Measurements from ENCODE around the gene GCLC. TPM values are rescaled to one million over a fixed set of nuclear protein-coding genes. Genes with fewer than 3 reads are reported as not detected.

GCLC gene
- total RNA-seq, 1 experiment from 2014 or later = 47.1 TPM

DNA sequence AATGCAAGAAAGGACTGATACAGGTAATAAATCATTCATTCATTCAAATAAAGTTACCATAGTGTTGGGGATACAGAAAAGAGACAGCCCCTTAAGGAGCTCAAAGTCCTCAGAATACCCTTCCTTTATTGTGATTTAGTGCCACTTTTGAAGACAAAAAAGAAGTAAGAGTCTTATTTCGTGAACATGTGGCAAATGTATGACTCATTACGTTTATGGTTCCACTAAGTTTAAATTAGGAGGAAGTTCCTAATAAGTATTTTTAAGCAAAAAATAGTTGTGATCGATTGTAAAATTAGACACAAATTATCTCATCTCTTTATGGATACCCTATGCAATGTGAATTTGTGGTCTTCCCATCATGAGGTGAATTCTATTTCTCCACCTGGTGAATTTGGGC is 38.5 kb upstream of the GCLC start:
- no peak overlapping the region for H3K27ac Mint-ChIP-seq
- H3K4me1 Mint-ChIP-seq = peaks cover 11% of the 10 kb centered on the region
- TF ChIP-seq KAT7 (CRISPR knock-in tag; IDR thresholded peaks at IDR 0.05; ENCODE audit: borderline replicate concordance) = no peak
- no peak for TF ChIP-seq SP1 (CRISPR knock-in tag; conservative IDR thresholded peaks at IDR 0.05)
- no peak for TF ChIP-seq GABPB1 (CRISPR knock-in tag; IDR thresholded peaks at IDR 0.05)
- TF ChIP-seq ZBTB21 (CRISPR knock-in tag; IDR thresholded peaks at IDR 0.05; ENCODE audit: borderline replicate concordance) = no peak
- no peak for TF ChIP-seq ZNF396 (CRISPR knock-in tag; IDR thresholded peaks at IDR 0.05; ENCODE audit: borderline replicate concordance)
- TF ChIP-seq CREM (CRISPR knock-in tag; IDR thresholded peaks at IDR 0.05) = no peak
- TF ChIP-seq, protein P1, sequence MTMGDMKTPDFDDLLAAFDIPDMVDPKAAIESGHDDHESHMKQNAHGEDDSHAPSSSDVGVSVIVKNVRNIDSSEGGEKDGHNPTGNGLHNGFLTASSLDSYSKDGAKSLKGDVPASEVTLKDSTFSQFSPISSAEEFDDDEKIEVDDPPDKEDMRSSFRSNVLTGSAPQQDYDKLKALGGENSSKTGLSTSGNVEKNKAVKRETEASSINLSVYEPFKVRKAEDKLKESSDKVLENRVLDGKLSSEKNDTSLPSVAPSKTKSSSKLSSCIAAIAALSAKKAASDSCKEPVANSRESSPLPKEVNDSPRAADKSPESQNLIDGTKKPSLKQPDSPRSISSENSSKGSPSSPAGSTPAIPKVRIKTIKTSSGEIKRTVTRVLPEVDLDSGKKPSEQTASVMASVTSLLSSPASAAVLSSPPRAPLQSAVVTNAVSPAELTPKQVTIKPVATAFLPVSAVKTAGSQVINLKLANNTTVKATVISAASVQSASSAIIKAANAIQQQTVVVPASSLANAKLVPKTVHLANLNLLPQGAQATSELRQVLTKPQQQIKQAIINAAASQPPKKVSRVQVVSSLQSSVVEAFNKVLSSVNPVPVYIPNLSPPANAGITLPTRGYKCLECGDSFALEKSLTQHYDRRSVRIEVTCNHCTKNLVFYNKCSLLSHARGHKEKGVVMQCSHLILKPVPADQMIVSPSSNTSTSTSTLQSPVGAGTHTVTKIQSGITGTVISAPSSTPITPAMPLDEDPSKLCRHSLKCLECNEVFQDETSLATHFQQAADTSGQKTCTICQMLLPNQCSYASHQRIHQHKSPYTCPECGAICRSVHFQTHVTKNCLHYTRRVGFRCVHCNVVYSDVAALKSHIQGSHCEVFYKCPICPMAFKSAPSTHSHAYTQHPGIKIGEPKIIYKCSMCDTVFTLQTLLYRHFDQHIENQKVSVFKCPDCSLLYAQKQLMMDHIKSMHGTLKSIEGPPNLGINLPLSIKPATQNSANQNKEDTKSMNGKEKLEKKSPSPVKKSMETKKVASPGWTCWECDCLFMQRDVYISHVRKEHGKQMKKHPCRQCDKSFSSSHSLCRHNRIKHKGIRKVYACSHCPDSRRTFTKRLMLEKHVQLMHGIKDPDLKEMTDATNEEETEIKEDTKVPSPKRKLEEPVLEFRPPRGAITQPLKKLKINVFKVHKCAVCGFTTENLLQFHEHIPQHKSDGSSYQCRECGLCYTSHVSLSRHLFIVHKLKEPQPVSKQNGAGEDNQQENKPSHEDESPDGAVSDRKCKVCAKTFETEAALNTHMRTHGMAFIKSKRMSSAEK (CRISPR knock-in tag; IDR thresholded peaks at IDR 0.05; ENCODE audit: borderline replicate concordance) = no peak
- TF ChIP-seq, protein P2, sequence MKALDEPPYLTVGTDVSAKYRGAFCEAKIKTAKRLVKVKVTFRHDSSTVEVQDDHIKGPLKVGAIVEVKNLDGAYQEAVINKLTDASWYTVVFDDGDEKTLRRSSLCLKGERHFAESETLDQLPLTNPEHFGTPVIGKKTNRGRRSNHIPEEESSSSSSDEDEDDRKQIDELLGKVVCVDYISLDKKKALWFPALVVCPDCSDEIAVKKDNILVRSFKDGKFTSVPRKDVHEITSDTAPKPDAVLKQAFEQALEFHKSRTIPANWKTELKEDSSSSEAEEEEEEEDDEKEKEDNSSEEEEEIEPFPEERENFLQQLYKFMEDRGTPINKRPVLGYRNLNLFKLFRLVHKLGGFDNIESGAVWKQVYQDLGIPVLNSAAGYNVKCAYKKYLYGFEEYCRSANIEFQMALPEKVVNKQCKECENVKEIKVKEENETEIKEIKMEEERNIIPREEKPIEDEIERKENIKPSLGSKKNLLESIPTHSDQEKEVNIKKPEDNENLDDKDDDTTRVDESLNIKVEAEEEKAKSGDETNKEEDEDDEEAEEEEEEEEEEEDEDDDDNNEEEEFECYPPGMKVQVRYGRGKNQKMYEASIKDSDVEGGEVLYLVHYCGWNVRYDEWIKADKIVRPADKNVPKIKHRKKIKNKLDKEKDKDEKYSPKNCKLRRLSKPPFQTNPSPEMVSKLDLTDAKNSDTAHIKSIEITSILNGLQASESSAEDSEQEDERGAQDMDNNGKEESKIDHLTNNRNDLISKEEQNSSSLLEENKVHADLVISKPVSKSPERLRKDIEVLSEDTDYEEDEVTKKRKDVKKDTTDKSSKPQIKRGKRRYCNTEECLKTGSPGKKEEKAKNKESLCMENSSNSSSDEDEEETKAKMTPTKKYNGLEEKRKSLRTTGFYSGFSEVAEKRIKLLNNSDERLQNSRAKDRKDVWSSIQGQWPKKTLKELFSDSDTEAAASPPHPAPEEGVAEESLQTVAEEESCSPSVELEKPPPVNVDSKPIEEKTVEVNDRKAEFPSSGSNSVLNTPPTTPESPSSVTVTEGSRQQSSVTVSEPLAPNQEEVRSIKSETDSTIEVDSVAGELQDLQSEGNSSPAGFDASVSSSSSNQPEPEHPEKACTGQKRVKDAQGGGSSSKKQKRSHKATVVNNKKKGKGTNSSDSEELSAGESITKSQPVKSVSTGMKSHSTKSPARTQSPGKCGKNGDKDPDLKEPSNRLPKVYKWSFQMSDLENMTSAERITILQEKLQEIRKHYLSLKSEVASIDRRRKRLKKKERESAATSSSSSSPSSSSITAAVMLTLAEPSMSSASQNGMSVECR (CRISPR knock-in tag; IDR thresholded peaks at IDR 0.05; ENCODE audit: borderline replicate concordance) = no peak
- no peak for TF ChIP-seq OVOL2 (CRISPR knock-in tag; IDR thresholded peaks at IDR 0.05; ENCODE audit: borderline replicate concordance)
- TF ChIP-seq TEAD4 (CRISPR knock-in tag; IDR thresholded peaks at IDR 0.05) = no peak
- TF ChIP-seq, protein P3, sequence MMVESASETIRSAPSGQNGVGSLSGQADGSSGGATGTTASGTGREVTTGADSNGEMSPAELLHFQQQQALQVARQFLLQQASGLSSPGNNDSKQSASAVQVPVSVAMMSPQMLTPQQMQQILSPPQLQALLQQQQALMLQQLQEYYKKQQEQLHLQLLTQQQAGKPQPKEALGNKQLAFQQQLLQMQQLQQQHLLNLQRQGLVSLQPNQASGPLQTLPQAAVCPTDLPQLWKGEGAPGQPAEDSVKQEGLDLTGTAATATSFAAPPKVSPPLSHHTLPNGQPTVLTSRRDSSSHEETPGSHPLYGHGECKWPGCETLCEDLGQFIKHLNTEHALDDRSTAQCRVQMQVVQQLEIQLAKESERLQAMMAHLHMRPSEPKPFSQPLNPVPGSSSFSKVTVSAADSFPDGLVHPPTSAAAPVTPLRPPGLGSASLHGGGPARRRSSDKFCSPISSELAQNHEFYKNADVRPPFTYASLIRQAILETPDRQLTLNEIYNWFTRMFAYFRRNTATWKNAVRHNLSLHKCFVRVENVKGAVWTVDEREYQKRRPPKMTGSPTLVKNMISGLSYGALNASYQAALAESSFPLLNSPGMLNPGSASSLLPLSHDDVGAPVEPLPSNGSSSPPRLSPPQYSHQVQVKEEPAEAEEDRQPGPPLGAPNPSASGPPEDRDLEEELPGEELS (CRISPR knock-in tag; IDR thresholded peaks at IDR 0.05) = no peak
- no peak for TF ChIP-seq ZNF219 (CRISPR knock-in tag; IDR thresholded peaks at IDR 0.05; ENCODE audit: borderline replicate concordance)
- TF ChIP-seq, protein P4, sequence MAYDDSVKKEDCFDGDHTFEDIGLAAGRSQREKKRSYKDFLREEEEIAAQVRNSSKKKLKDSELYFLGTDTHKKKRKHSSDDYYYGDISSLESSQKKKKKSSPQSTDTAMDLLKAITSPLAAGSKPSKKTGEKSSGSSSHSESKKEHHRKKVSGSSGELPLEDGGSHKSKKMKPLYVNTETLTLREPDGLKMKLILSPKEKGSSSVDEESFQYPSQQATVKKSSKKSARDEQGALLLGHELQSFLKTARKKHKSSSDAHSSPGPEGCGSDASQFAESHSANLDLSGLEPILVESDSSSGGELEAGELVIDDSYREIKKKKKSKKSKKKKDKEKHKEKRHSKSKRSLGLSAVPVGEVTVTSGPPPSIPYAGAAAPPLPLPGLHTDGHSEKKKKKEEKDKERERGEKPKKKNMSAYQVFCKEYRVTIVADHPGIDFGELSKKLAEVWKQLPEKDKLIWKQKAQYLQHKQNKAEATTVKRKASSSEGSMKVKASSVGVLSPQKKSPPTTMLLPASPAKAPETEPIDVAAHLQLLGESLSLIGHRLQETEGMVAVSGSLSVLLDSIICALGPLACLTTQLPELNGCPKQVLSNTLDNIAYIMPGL (CRISPR knock-in tag; IDR thresholded peaks at IDR 0.05) = no peak
- TF ChIP-seq, protein P5, sequence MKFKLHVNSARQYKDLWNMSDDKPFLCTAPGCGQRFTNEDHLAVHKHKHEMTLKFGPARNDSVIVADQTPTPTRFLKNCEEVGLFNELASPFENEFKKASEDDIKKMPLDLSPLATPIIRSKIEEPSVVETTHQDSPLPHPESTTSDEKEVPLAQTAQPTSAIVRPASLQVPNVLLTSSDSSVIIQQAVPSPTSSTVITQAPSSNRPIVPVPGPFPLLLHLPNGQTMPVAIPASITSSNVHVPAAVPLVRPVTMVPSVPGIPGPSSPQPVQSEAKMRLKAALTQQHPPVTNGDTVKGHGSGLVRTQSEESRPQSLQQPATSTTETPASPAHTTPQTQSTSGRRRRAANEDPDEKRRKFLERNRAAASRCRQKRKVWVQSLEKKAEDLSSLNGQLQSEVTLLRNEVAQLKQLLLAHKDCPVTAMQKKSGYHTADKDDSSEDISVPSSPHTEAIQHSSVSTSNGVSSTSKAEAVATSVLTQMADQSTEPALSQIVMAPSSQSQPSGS (CRISPR knock-in tag; IDR thresholded peaks at IDR 0.05; ENCODE audit: borderline replicate concordance, low read depth) = no peak
- ChIA-PET CTCF (no interaction called here), POLR2A (no interaction called here)
- H3K9me3 Mint-ChIP-seq = no peaks in the 10 kb centered on the region; the same call in 1 of the 2 replicates
- H3K4me3 Mint-ChIP-seq = no peak overlapping the region
- H3K36me3 Mint-ChIP-seq = no peaks in the 10 kb centered on the region
- ATAC-seq (no peak), DNase-seq (ENCODE audit: low spot score) (no peak)
- H3K27me3 Mint-ChIP-seq (ENCODE audit: low read depth) = no peaks in the 10 kb centered on the region

Measured in WTC11 (cell line).